ENCODE results near the gene USPL1. TPM values are rescaled to one million over a fixed set of nuclear protein-coding genes. Genes with fewer than 3 reads are reported as not detected.
"Not testable (repeated sequence)": the region's sequence is repeated elsewhere in the genome, so short reads cannot be mapped to it uniquely, and the experiment has no call there.

The USPL1 gene
- total RNA-seq, 2 experiments from 2014 or later, result 16.1 to 16.9 TPM

DNA sequence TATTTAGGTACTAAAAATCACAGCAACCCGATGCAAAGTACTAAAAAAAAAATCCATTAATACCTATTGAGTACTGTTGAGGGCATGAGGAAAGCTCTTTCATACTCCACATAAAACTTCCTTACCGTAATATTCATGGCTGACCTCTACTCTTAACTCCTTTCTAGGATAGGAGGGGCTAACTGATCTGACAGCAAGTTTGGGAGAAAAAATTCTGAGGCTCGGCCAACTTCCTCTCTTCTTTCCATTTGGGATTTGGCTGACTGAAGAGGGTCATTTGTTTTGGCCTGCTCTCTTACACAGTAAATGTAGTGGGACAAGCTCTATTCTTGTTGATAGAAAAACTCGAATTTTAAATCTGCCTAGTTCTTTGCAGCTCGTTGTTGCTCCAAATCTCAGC lies 9.4 kb upstream of the USPL1 start:
- ChIA-PET CTCF (interaction anchor here (0.8 kb wide), 1 partner anchor 9 kb away, joined by 4 read pairs; the partner anchor contains the start of gene USPL1), POLR2A (interaction anchor here (0.6 kb wide), 1 partner anchor 23 kb away, joined by 5 read pairs; no protein-coding TSS in a partner anchor)

DNA sequence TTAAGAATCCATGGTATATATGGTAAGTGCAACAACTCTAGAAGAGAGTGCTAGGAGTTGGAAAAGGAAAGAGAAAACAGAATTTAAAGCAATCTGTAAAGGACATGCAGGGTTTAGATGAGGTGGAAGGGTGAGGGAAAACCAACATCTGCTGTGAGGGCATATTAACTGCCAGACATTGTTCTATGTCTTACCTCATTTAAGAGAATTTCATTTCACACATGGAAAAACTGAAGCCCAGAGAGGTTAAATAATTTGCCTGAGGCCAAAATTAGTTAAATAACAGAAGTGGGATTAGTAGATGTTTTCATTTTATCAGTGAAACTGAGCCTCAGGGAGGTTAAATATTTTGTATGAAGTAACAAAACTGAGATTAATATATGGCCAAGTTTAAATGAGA lies 7.4 kb upstream of the USPL1 start:
- POLR2A ChIA-PET, result no interaction called here
- CTCF ChIA-PET, result no interaction called here

DNA sequence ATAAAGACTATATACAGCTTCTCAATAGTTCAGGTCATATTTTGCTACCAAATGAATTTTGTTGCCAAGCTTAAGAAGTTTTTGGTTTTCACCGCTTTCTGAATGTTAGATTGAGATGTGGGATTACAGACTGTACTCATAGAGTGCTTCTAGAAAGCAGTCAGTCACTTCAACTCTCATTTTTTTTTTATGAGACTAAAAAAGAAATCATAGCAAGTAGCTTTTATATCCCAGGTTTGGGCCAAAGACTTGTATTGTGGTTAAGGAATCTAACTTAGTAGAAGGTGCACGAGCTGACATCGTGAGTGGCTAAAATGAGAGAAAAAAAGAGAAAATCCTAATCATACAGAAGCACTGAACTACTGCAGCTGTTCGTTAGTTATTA lies 2.2 kb upstream of the USPL1 start:
- CTCF ChIA-PET, result no interaction called here

DNA sequence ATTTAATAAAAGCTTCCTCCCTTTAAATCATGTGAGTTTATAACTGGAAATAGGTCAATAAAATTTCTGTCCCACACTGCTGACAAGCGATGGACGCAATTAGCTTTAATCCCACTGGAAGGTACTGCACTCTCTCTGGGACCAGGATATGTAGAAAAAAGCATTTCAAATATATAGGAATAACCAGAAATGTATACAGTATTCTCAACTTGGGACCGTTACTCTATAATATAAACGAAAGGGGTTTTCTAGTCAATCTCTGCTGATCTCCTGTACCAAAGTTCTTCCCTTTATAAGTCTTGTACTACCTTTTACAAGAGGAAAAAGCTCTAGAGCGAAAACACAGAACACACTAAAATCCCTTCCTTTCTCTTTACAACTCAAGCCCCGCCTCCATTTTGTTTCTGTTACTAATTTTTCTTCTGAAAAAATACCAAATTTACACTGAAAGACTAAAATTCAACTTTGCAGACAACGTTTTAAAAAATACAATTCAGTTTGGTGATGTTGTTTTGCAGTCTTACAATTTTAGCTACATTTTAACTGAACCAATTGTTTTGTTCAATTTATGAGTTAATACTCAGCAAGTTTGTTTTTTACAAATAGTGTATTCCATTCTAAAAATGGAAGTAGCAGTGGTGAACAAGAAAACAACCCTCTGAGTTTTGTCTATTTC lies 1.7 kb upstream of the USPL1 start:
- ChIA-PET CTCF (no interaction called here), POLR2A (interaction anchor here (0.9 to 4.3 kb wide), 2 partner anchors 122 to 151 kb away, joined by 5 to 32 read pairs; partner anchors contain the start of gene HMGB1)

More for the DNA sequence above, 2.2 kb upstream of the USPL1 start:
- POLR2A ChIA-PET, result interaction anchor here (0.6 to 4.3 kb wide), 3 partner anchors 31 to 421 kb away, joined by 3 to 32 read pairs (median 3); partner anchors contain the start of gene HMGB1

DNA sequence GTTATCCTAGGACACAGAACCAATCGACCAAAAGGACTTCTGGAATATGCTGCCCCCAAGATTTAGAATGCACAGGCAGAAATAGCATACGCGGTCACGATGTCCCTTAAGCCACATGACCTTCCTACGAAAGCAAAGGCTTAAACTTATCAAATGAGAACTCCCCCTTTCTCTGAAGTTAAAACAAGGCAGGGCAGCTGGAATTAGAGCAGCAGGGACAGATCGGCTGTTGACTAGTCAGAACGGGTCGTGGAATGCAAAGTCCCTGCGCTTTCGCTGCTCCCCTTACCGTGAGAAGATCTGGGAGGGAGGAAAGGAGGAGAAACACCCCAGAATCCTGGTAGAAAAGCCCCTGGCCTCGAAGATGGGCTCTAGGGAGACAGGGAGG lies 799 bp upstream of the USPL1 start:
- ChIA-PET POLR2A (interaction anchor here (0.6 to 4.3 kb wide), 6 partner anchors 48 to 243 kb away, joined by 3 to 32 read pairs (median 4); partner anchors contain the start of gene HMGB1), CTCF (interaction anchor here (1.2 to 1.7 kb wide), 2 partner anchors 9 to 151 kb away, joined by 4 to 5 read pairs; partner anchors contain the start of gene HMGB1)

DNA sequence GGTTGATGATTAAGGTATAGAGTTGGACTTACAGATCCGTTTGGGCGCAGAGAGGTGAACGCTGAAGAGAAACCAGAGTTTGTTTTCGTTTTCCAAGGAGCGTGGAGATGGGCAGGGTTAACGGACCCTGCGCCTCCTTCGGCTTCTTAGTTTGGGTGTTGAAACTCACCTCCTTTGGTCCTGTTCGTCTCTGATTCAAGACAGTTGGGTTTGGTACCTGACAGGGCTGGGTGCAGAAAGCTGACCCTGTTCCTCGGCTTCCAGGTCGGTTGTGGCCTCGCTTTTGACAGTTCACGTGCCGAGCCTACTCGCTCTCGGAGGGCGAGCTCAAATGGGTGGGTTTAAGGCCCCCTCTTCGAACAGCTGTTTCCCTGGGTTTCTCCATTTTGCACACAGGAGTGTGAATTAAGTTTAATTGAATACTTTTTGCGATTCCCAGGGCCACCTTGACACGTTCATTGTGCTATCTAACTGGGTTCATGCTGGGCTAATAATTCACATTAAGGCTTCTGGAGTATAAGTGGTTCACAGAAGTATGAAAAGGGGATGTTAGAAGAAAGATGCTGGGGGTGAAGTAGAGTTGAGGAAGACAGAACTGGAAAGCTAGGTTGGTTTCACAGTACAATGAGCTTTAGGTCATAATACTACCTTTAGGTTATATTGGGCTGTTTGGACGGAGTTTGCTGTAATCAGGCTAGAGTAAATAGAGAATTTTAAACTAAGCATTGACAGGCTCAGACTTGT lies 638 bp downstream of the USPL1 start:
- CTCF ChIA-PET, result interaction anchor here (0.6 to 1.7 kb wide), 3 partner anchors 14 to 185 kb away, joined by 4 to 8 read pairs (median 5); partner anchors contain the start of gene HMGB1
- POLR2A ChIA-PET, result interaction anchor here (0.5 to 4.3 kb wide), 4 partner anchors 153 to 224 kb away, joined by 3 to 32 read pairs (median 6); partner anchors contain the start of genes HMGB1 and UBE2L5

DNA sequence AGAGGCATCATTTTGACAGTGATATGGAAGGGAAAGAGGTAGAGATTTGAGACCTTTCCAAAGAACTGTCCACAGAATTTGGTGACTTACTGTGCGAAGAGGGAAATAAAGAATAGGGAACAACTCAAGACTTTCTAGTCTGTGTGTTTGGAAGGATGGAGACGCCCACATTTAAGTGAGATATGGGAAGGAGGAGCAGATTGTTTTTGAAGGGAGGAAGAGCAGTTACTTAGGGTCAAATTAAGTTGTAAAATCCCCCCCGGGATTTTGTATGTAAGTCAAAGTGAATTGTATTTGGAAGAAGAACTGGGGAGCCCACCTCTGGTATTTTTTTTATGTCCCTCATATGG lies 1.2 kb downstream of the USPL1 start:
- POLR2A ChIA-PET, result interaction anchor here (2.5 to 4.3 kb wide), 2 partner anchors 154 to 178 kb away, joined by 9 to 32 read pairs; partner anchors contain the start of gene HMGB1

DNA sequence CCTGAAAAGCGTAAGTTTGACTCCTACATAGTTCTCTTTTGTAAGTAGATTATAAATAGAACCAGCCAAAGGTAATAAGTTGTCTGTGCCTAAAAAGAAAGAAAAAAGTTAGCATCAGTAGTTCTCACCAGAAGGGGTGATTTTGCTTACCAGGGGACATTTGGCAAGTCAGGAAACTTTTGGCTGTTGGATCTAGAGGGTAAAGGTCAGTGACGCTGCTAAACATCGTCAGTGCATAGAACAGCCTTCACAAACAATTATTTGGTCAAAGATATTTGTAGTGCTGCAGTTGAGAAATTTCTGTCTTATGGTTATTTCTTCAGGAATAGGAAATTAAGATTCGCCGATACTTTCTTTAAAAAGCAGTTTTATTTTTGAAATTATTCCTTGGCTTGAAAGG lies 2.0 kb downstream of the USPL1 start:
- ChIA-PET POLR2A (no interaction called here), CTCF (no interaction called here)

More for the DNA sequence above, 1.2 kb downstream of the USPL1 start:
- CTCF ChIA-PET, result interaction anchor here (0.6 to 1.6 kb wide), 2 partner anchors 14 to 185 kb away, joined by 4 to 8 read pairs; no protein-coding TSS in a partner anchor

DNA sequence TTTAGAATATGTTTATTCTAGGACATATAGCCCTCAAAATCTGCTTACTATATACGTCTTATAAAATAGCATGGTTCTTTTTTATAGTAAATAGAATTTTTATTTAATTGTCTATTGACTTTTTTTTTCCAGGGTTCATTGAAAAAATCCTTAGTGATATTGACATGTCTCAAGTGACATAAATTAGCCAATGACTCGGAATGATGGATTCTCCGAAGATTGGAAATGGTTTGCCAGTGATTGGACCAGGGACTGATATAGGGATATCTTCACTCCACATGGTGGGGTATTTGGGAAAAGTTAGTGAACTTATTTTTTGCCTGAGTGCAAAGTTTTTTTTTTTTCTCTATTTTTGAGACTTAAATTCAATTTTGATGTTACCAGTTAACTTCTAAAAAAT lies 3.2 kb downstream of the USPL1 start:
- ChIA-PET CTCF (interaction anchor here (0.9 kb wide), 1 partner anchor 43 kb away, joined by 3 read pairs; no protein-coding TSS in a partner anchor), POLR2A (no interaction called here)

DNA sequence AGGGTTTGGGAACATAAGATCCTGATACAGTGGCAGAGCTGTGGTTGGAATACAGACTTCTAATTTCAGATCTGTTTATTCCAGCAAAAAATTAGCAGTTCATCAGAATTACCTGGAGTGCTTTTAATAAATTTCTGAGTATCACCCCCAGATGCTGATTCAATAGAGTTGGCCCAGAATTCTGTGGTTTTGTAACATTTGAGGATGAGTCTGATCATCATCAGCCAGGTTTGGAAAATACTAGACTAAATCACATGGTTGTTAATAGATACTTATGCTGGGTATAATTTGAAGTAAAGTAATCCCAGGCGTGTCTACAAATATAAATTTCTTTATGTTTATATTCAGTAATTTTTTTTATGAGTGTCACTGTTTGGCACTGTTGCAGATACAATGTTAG lies 4.8 kb downstream of the USPL1 start:
- POLR2A ChIA-PET, result no interaction called here
- CTCF ChIA-PET, result no interaction called here

DNA sequence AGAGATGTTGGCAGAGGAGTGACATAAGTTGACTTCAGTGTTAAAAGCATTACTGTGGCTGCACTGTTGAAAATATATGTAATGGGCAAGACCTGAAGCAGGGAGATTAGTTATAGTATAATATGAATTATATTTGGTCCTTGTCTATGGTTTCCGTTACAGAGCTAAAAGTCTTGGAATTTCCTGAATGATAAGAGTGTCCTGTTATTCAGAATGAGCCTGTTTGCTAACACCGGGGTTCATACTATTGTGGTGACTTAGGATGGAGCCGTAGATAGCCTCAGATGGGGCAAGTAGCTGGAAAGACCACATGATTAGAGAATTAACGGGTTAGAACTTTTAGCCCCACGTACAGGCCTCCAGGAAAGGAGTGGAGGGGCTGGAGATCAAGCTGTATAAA lies 5.7 kb downstream of the USPL1 start:
- ChIA-PET CTCF (no interaction called here), POLR2A (no interaction called here)

DNA sequence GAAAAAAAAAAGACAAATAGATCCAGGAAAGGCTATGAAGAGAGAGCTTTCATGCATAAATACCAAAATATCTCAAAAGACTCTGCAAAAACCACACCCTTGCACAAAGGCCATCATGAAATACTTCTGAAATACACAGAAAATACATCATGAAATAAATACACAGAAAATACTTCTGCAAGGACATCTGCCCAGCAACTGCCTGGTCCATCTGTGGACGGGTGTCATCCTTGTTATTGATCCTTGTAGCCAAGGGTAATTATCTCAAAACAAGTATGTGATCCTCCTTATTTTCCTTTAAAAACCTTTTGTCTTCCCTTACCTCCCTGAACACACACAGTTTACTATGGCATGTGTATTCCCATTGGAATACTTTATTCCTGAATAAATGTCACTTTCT lies 6.9 kb downstream of the USPL1 start:
- POLR2A ChIA-PET, result no interaction called here

DNA sequence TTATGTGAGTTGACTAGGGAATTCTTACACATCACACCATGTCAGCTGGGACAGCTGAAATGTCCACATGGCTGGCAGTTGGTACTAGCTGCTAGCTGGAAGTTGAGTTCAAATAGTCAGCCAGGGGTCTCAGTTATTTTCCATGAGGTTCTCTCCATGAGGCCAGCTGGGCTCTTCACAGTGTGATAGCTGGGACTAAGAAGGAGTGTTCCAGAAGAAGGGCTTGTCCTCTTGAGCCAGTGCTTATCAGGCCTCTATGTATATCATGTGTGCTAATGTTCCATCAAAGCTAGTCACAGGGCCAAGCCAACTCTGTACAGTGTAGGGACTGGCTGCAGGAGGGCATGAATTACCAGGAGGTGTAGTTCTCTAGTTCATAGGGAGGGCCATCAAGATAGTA lies 11.8 kb downstream of the USPL1 start:
- CTCF ChIA-PET, result interaction anchor here (0.6 kb wide), 1 partner anchor 176 kb away, joined by 5 read pairs; no protein-coding TSS in a partner anchor

More for the DNA sequence above, 6.9 kb downstream of the USPL1 start:
- CTCF ChIA-PET, result no interaction called here

DNA sequence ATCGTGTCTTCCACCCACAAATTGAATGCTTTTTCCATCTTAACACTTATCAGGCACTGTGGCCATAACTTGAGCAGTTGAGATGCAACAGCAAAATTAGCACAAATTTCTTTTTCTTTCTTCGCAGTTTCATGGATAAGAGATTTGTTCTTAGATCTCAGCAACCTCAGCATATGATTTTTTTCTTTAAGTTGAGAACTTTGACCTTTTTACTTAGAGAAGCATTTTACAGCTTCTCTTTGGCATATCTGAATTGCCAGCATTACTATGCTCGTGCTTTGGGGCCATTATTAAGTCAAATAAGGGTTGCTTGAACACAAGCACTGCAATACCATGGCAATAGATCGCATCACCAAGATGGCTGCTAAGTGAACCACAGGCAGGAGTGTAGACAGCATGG lies 16.1 kb downstream of the USPL1 start:
- POLR2A ChIA-PET, result no interaction called here

More for the DNA sequence above, 11.8 kb downstream of the USPL1 start:
- POLR2A ChIA-PET, result no interaction called here

DNA sequence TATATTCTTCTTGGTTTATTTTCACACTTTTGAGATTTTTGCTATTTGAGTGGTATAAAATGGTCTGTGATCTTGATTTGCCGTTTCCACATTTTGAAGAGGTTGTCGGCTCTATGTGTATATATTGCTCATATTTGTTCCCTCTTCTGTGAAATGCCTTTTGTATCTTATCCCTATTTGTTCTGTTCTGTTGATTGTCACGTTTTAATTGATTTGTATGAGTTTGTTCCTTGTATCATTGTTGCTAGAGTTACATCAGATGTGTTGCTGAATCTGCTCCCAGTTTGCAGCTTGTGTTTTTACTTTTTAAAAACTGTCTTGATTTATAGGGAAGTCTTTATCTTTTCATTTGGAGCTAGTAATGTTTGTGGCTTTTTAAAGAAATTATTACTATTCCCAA lies 17.1 kb downstream of the USPL1 start:
- CTCF ChIA-PET, result no interaction called here

More for the DNA sequence above, 16.1 kb downstream of the USPL1 start:
- CTCF ChIA-PET, result no interaction called here

DNA sequence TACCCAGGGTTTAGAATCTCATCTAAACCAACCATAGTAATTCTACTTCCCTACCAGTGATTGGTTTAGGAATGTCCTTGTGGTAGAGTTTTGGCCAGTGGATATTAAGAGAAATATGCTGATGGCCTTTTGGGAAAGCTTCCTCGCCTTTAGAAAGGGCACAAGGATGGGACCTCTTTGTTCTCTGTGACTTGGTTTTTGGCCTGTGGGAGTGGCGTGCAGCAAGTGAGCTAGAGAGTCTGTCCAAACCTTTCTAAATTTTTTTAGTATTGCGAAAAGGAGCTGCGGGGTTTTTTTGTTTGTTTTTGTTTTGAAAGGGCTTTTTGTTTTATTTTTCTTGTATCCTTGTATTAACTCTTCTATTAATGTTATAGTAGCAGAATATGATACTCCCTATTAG lies 20.6 kb downstream of the USPL1 start:
- ChIA-PET CTCF (interaction anchor here (0.6 kb wide), 1 partner anchor 101 kb away, joined by 3 read pairs; no protein-coding TSS in a partner anchor), POLR2A (no interaction called here)

More for the DNA sequence above, 17.1 kb downstream of the USPL1 start:
- POLR2A ChIA-PET, result no interaction called here

DNA sequence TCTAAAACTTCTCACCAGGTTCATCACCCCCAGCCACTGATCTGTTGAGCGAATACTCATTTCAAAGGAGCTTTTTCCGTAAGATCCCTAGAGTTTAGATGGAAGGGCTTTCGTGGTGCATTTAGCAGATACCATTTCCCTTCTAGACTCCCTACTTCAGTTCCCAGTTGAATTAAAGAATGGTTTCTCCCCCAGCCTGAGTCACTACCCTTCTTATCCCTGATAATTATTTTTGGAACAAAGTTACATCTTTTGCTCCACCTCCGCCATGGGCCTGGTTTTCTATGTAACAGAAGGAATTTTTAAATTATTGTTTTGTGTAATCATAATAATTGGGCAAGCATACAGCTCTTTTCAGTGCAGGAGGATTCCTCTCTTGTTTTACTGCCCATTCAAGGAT lies 22.0 kb downstream of the USPL1 start:
- CTCF ChIA-PET, result no interaction called here
- POLR2A ChIA-PET, result no interaction called here

DNA sequence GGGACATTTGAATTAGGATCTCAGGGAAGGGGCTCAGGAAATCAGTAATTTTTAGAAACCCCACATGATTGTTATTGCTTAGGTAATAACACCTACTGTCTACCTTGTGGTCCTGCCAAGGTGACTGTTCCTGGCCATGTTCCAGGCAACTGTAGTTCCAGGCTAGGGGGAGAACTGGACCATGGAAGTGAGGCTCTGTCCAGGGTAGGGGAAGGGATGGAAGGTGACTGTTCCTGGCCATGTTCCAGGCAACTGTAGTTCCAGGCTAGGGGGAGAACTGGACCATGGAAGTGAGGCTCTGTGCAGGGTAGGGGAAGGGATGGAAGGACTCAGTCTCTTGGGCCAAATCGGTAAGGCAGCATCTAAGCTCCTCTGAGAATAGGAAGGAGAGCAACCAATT lies 23.5 kb downstream of the USPL1 start:
- POLR2A ChIA-PET, CTCF ChIA-PET: not testable (repeated sequence)

DNA sequence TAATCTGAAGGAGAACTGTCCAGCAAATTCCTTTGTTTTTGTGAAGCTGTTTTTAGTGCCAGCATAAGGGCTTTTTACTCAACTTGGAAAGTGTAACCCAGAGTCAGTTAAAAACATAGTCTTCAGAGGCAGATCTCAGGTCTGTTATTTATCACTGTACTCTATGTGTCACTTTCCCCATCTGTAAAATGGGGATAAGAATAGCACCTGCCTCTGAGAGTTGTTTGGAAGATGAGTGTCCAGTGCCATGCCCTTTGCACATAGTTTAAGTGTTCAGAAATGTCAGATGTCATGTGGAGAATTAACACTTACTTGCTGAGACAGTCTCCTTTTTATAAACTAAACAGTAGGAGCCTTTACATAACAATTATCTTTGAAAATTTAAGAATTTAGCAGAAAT lies 27.9 kb downstream of the USPL1 start:
- CTCF ChIA-PET, result no interaction called here
- POLR2A ChIA-PET, result no interaction called here

DNA sequence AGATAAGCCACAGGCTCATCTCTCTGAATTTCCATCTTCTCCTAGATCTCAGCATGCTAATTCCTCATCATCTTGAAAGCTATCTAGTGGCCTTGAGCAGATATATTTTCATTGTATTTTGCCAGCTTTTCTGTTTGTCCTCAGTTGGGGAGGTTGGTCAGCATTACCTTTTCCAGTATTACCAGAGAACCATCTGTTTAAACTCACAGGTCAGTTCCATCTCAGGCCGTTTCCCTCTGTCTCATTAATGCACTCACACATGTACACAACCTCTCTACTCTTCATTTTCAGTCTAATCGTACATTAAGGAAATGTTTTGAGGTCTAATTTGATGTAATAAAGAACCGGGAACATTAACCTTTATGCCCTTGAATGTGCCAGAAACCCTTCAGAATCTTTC lies 29.7 kb downstream of the USPL1 start:
- CTCF ChIA-PET, result no interaction called here
- POLR2A ChIA-PET, result no interaction called here

Measured in activated CD8-positive, alpha-beta memory T cell treated with anti-CD3 and anti-CD28 coated beads for 36 hours (primary cell).